Liver (tissue), 9 donors: ENCODE results near the gene ZPLD1. TPM values are rescaled to one million over a fixed set of nuclear protein-coding genes. Genes with fewer than 3 reads are reported as not detected.

Experiments
- DNase-seq: peaks from one replicate; pipeline ENCODE4 v3.0.0-alpha.2; 2017; ENCODE audit warnings: low spot score
- H3K27ac ChIP-seq, 2 donors: one replicate each; pipeline ENCODE4 v1.7.0; 2013; ENCODE audit warnings: inconsistent platforms in 2 of 2, low read length in 2 of 2, control low read depth in 1 of 2, low read depth in 1 of 2, mild to moderate bottlenecking in 1 of 2
- H3K27me3 ChIP-seq, 4 donors: one replicate each; pipeline versions ENCODE4 v1.6.1 to v1.7.0; 2013; ENCODE audit warnings: low read length in 3 of 4, inconsistent platforms in 1 of 4, mild to moderate bottlenecking in 1 of 4, moderate library complexity in 1 of 4; ENCODE audit not compliant: control insufficient read depth in 4 of 4, insufficient read depth in 4 of 4
- H3K36me3 ChIP-seq, 4 donors: one replicate each; pipeline versions ENCODE4 v1.6.1 to v1.7.0; 2013; ENCODE audit warnings: low read length in 3 of 4, mild to moderate bottlenecking in 3 of 4, low read depth in 1 of 4, moderate library complexity in 1 of 4; ENCODE audit not compliant: control insufficient read depth in 4 of 4, insufficient read depth in 3 of 4
- H3K4me1 ChIP-seq, 4 donors: one replicate each; pipeline versions ENCODE4 v1.6.1 to v1.7.0; 2013; ENCODE audit warnings: low read length in 3 of 4, mild to moderate bottlenecking in 3 of 4, moderate library complexity in 1 of 4; ENCODE audit not compliant: control insufficient read depth in 4 of 4, insufficient read depth in 4 of 4
- H3K4me3 ChIP-seq, 3 donors: one replicate each; pipeline versions ENCODE4 v1.6.1 to v1.7.0; 2013; ENCODE audit warnings: low read length in 3 of 3, control low read depth in 1 of 3, low read depth in 1 of 3, mild to moderate bottlenecking in 1 of 3
- H3K9ac ChIP-seq, 2 donors: one replicate each; pipeline ENCODE4 v1.7.0; 2013; ENCODE audit warnings: low read length in 2 of 2, mild to moderate bottlenecking in 2 of 2, moderate library complexity in 2 of 2, control low read depth in 1 of 2, low read depth in 1 of 2
- H3K9me3 ChIP-seq, 4 donors: one replicate each; pipeline versions ENCODE4 v1.6.1 to v1.7.0; 2013; ENCODE audit warnings: low read length in 3 of 4; ENCODE audit not compliant: control insufficient read depth in 4 of 4
- CTCF ChIP-seq: fragments of 150-350 bp; IDR thresholded peaks from 2 replicates; pipeline ENCODE4 v1.5.1; 2017; ENCODE audit warnings: improper control_type of control experiment, low read depth, low read length; ENCODE audit not compliant: missing input control
- EGR1 ChIP-seq, 2 donors: IDR thresholded peaks; 2 replicates each; pipeline ENCODE4 v1.6.1; 2016 to 2018; ENCODE audit warnings: antibody characterized with exemption in 2 of 2, low read depth in 2 of 2
- FOXA1 ChIP-seq: IDR thresholded peaks from 2 replicates; pipeline ENCODE4 v1.6.1; 2016; ENCODE audit warnings: antibody characterized with exemption
- FOXA2 ChIP-seq: IDR thresholded peaks from 2 replicates; pipeline ENCODE4 v1.6.1; 2016; ENCODE audit warnings: antibody characterized with exemption
- GABPA ChIP-seq, 2 donors: IDR thresholded peaks in 1 of 2; conservative IDR thresholded peaks in 1 of 2; 2 replicates each; pipeline ENCODE4 v1.6.1; 2016; ENCODE audit warnings: antibody characterized with exemption in 2 of 2, mild to moderate bottlenecking in 1 of 2, moderate library complexity in 1 of 2
- HNF4A ChIP-seq, 2 donors: conservative IDR thresholded peaks; 2 replicates each; pipeline ENCODE4 v1.6.1; 2016; ENCODE audit warnings: antibody characterized with exemption in 2 of 2, mild to moderate bottlenecking in 2 of 2
- HNF4G ChIP-seq: IDR thresholded peaks from 2 replicates; pipeline ENCODE4 v1.6.1; 2016; ENCODE audit warnings: antibody characterized with exemption
- JUND ChIP-seq, 2 donors: IDR thresholded peaks; 2 replicates each; pipeline ENCODE4 v1.6.1; 2016; ENCODE audit warnings: antibody characterized with exemption in 2 of 2
- NR2F2 ChIP-seq: IDR thresholded peaks from 2 replicates; pipeline ENCODE4 v1.6.1; 2016; ENCODE audit warnings: antibody characterized with exemption
- RAD21 ChIP-seq, 2 donors: IDR thresholded peaks; 2 replicates each; pipeline ENCODE4 v1.6.1; 2016; ENCODE audit warnings: antibody characterized with exemption in 2 of 2, mild to moderate bottlenecking in 2 of 2
- REST ChIP-seq: IDR thresholded peaks from 2 replicates; pipeline ENCODE4 v1.6.1; 2016; ENCODE audit warnings: antibody characterized with exemption, mild to moderate bottlenecking
- RXRA ChIP-seq, 2 donors: IDR thresholded peaks; 2 replicates each; pipeline ENCODE4 v1.6.1; 2017 to 2018; ENCODE audit warnings: antibody characterized with exemption in 2 of 2, mild to moderate bottlenecking in 1 of 2
- SP1 ChIP-seq: IDR thresholded peaks from 2 replicates; pipeline ENCODE4 v1.6.1; 2018; ENCODE audit warnings: antibody characterized with exemption, mild to moderate bottlenecking
- TAF1 ChIP-seq: conservative IDR thresholded peaks from 2 replicates; pipeline ENCODE4 v1.6.1; 2016; ENCODE audit warnings: antibody characterized with exemption, mild to moderate bottlenecking
- YY1 ChIP-seq: IDR thresholded peaks from 2 replicates; pipeline ENCODE4 v1.6.1; 2016; ENCODE audit warnings: antibody characterized with exemption, mild to moderate bottlenecking
- ZBTB33 ChIP-seq: IDR thresholded peaks from 2 replicates; pipeline ENCODE4 v1.6.1; 2016; ENCODE audit warnings: antibody characterized with exemption
- WGBS: extraction: QIAGEN DNeasy Blood & Tissue Kit; methylation state at CpG from one replicate; pipeline ENCODE4 v1.1.7; 2013; 5-methylcytosine and 5-hydroxymethylcytosine counted together
- polyA plus RNA-seq, 2 donors: library from polyadenylated mRNA; stranded (reverse) in 1 of 2; unstranded in 1 of 2; fragments of 200-250 nt in 1 of 2; fragments of >200 nt in 1 of 2; fragmentation: Nextera tagmentation in 1 of 2; extraction: Ambion mirVana in 1 of 2; gene quantifications; one replicate each; pipeline versions ENCODE4 v1.2.1 to v1.2.3, GENCODE V29; 2013 to 2015
- total RNA-seq, 2 donors: library from RNA; depleted of rRNA; stranded (reverse); fragments of >200 nt; gene quantifications; one replicate each; pipeline ENCODE4 v1.2.3, GENCODE V29; 2014
- TF ChIP-seq, protein P1 (sequence below): IDR thresholded peaks from 2 replicates; pipeline ENCODE4 v1.6.1; 2016; ENCODE audit warnings: antibody characterized with exemption
- TF ChIP-seq, protein P2 (sequence below): IDR thresholded peaks from 2 replicates; pipeline ENCODE4 v1.6.1; 2016; ENCODE audit warnings: antibody characterized with exemption
- donor health status: healthy.
- donor health status: healthy.
- donor health status: healthy.
- donor health status: healthy.
- donor health status: healthy.

ZPLD1 gene
- total and polyA plus RNA-seq, 4 donors = 0.03 to 0.23 (median 0.07) TPM

GRCh38 chr3:102521246-102521645 is 86.4 kb downstream of the ZPLD1 start:
- H3K27me3 ChIP-seq = no peaks in the 10 kb centered on the region
- no peaks in the 10 kb centered on the region for H3K36me3 ChIP-seq
- H3K4me1 ChIP-seq = no peaks in the 10 kb centered on the region
- no peak for DNase-seq
- TF ChIP-seq, protein P1, sequence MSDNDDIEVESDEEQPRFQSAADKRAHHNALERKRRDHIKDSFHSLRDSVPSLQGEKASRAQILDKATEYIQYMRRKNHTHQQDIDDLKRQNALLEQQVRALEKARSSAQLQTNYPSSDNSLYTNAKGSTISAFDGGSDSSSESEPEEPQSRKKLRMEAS = no peak
- TF ChIP-seq HNF4A (conservative IDR thresholded peaks at IDR 0.05) (no peak), SP1 (no peak), NR2F2 (no peak), JUND (IDR thresholded peaks at IDR 0.05) (no peak), HNF4G (no peak), CTCF (no peak), RAD21 (IDR thresholded peaks at IDR 0.05) (no peak), REST (no peak)
- H3K27ac ChIP-seq = no peak overlapping the region
- H3K4me3 ChIP-seq = no peak overlapping the region
- WGBS = 80% methylated on average over 4 of the region's 4 CpGs
- H3K9me3 ChIP-seq = no peaks in the 10 kb centered on the region
- H3K9ac ChIP-seq = no peak overlapping the region

GRCh38 chr3:102525624-102526023 is 90.8 kb downstream of the ZPLD1 start:
- Histone ChIP-seq H3K4me3 (no peak overlapping the region), H3K9me3 (no peaks in the 10 kb centered on the region), H3K27ac (no peak overlapping the region), H3K27me3 (no peaks in the 10 kb centered on the region), H3K9ac (no peak overlapping the region), H3K36me3 (no peaks in the 10 kb centered on the region), H3K4me1 (no peaks in the 10 kb centered on the region)
- TF ChIP-seq JUND (IDR thresholded peaks at IDR 0.05) (no peak), FOXA1 (no peak), REST (no peak), FOXA2 (no peak), HNF4G (no peak), SP1 (no peak), GABPA (IDR thresholded peaks at IDR 0.05 in 1 of 2, conservative IDR thresholded peaks at IDR 0.05 in 1 of 2) (no peak), RXRA (IDR thresholded peaks at IDR 0.05) (no peak), YY1 (no peak), NR2F2 (no peak), ZBTB33 (no peak), EGR1 (IDR thresholded peaks at IDR 0.05; ENCODE audit: low read depth in 2 of 2) (no peak), TAF1 (no peak), RAD21 (IDR thresholded peaks at IDR 0.05) (no peak), CTCF (no peak), HNF4A (conservative IDR thresholded peaks at IDR 0.05) (no peak)
- TF ChIP-seq, protein P1 = no peak
- TF ChIP-seq, protein P2, sequence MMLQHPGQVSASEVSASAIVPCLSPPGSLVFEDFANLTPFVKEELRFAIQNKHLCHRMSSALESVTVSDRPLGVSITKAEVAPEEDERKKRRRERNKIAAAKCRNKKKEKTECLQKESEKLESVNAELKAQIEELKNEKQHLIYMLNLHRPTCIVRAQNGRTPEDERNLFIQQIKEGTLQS = no peak
- no peak for DNase-seq
